ENCODE results near the gene ASB15.

The ASB15 gene

DNA sequence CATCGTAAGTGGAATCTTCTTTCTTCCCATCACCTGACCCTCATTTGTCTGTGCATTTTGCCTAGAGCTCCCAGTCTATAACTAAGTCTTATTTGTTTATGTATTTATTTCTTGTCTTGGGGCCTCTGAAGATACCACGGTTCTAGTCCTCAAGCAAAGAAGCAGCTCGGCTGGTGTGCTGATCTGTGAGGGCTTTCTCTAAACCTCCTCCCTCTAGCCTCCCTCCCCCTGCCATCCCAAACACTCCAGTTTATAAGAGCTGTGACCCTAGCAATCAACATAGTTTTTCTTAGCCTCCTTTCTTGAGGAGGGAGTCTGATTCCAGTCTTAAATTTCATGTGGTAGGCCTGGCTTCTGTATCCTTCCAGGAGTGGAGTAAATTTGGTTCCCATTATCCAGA lies 28.3 kb upstream of the ASB15 start:
- in situ Hi-C loops (cut with MboI; ENCODE audit: low pct_unique_long_range_greater_than_20kb, low sequenced_read_pairs, unreplicated experiment) = no loop called here
- TF ChIP-seq, protein P1, sequence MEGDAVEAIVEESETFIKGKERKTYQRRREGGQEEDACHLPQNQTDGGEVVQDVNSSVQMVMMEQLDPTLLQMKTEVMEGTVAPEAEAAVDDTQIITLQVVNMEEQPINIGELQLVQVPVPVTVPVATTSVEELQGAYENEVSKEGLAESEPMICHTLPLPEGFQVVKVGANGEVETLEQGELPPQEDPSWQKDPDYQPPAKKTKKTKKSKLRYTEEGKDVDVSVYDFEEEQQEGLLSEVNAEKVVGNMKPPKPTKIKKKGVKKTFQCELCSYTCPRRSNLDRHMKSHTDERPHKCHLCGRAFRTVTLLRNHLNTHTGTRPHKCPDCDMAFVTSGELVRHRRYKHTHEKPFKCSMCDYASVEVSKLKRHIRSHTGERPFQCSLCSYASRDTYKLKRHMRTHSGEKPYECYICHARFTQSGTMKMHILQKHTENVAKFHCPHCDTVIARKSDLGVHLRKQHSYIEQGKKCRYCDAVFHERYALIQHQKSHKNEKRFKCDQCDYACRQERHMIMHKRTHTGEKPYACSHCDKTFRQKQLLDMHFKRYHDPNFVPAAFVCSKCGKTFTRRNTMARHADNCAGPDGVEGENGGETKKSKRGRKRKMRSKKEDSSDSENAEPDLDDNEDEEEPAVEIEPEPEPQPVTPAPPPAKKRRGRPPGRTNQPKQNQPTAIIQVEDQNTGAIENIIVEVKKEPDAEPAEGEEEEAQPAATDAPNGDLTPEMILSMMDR (IDR thresholded peaks at IDR 0.05; ENCODE audit: extremely low read depth, insufficient read depth, missing control alignments) = no peak
- DNase-seq (ENCODE audit: low spot score) = no peak

GRCh38 chr7:123573896-123574467 lies 27.6 kb upstream of the ASB15 start:
- in situ Hi-C loops (cut with MboI; ENCODE audit: low pct_unique_long_range_greater_than_20kb, low sequenced_read_pairs, unreplicated experiment) = no loop called here
- DNase-seq (ENCODE audit: low spot score) = no peak
- TF ChIP-seq, protein P1 (IDR thresholded peaks at IDR 0.05; ENCODE audit: extremely low read depth, insufficient read depth, missing control alignments) = no peak

- TF ChIP-seq, protein P1 (IDR thresholded peaks at IDR 0.05; ENCODE audit: extremely low read depth, insufficient read depth, missing control alignments) = no peak
- in situ Hi-C loops (cut with MboI; ENCODE audit: low pct_unique_long_range_greater_than_20kb, low sequenced_read_pairs, unreplicated experiment) = no loop called here
- no peak for DNase-seq (ENCODE audit: low spot score)
These were observed 22.2 kb upstream of the ASB15 start for GRCh38 chr7:123579416-123579815.

- TF ChIP-seq, protein P1 (IDR thresholded peaks at IDR 0.05; ENCODE audit: extremely low read depth, insufficient read depth, missing control alignments) = peak; percentile 55
- in situ Hi-C loops (cut with MboI; ENCODE audit: low pct_unique_long_range_greater_than_20kb, low sequenced_read_pairs, unreplicated experiment) = no loop called here
- DNase-seq (ENCODE audit: low spot score) = peak; percentile 11
These were observed 21.0 kb upstream of the ASB15 start for GRCh38 chr7:123580406-123581161.

DNA sequence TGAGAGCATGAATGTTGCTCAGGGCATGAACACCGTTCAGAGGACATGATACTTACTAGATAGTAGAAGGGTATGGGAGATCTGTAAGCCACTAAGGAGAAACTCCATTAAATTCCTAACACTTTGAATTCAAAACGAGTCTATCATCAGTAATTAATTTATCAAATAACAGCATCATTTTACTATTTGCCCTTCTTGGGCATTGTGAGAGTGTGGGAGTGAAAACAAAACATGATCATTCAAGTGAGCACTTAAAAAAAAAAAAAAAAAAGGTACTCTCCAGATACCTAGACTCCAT lies 20.5 kb upstream of the ASB15 start:
- in situ Hi-C loops (cut with MboI; ENCODE audit: low pct_unique_long_range_greater_than_20kb, low sequenced_read_pairs, unreplicated experiment) = no loop called here
- no peak for DNase-seq (ENCODE audit: low spot score)
- TF ChIP-seq, protein P1 (IDR thresholded peaks at IDR 0.05; ENCODE audit: extremely low read depth, insufficient read depth, missing control alignments) = no peak

- DNase-seq (ENCODE audit: low spot score) = no peak
- in situ Hi-C loops (cut with MboI; ENCODE audit: low pct_unique_long_range_greater_than_20kb, low sequenced_read_pairs, unreplicated experiment) = no loop called here
- TF ChIP-seq, protein P1 (IDR thresholded peaks at IDR 0.05; ENCODE audit: extremely low read depth, insufficient read depth, missing control alignments) = no peak
These were observed 17.8 kb upstream of the ASB15 start for GRCh38 chr7:123583821-123584220.
